HuH-7.5 (cell line): ENCODE data around the gene LOC128125822.

Source experiments
- DNase-seq: peaks from one replicate; pipeline ENCODE4 v3.0.0; 2011; ENCODE audit warnings: low spot score

LOC128125822 gene

GRCh38 chr6:63556369-63556768, 15.9 kb upstream of the LOC128125822 start:
- DNase-seq: no peak

GRCh38 chr6:63558278-63558677, 14.0 kb upstream of the LOC128125822 start:
- no peak for DNase-seq

DNA sequence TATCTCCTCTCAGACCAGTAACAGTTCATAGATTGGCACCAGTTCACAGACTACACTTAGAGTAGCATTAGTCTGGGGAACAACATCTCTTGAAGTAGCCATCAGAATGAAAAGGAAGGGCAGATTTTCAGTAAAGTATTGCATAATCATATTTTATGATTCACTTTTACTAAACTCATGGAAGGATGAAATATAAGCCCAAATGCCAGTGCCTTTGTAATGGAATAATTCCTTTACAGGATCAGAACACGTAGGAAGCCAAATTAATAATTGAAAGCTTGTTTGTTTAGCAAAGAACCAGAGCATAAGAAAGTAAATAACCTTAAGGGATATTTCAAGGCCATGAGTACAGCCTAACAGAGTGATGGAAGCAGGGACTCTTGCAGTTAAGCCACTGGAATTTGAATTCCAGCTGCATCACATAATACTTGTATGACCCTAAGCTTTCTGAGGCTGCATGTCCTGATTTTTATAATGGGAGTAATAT, 11.4 kb upstream of the LOC128125822 start:
- no peak for DNase-seq

- no peak for DNase-seq
These were observed 11.0 kb upstream of the LOC128125822 start for GRCh38 chr6:63561288-63561687.

DNA sequence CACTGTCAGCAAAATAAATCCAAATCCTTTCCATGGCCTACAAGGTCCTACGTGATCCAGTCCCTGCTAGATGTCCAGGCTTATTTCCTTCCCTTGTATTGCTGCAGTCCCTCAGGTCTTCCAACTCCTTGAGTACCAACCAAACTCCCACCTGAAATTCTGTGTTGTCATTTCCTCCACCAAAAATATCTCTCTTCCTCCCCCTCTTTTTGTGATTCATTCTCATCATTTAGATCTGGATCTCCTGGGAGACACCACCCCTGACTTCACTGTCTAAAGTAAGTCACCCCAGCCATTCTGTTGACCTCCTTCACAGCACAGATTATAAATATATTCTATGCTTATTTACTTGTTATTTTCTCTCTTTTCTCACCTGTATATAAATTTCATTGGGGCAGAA, 9.0 kb upstream of the LOC128125822 start:
- no peak for DNase-seq

- peak; percentile 20 for DNase-seq
These were observed 7.1 kb upstream of the LOC128125822 start for GRCh38 chr6:63565058-63565726.

GRCh38 chr6:63565727-63566596, 6.3 kb upstream of the LOC128125822 start:
- no peak for DNase-seq

DNA sequence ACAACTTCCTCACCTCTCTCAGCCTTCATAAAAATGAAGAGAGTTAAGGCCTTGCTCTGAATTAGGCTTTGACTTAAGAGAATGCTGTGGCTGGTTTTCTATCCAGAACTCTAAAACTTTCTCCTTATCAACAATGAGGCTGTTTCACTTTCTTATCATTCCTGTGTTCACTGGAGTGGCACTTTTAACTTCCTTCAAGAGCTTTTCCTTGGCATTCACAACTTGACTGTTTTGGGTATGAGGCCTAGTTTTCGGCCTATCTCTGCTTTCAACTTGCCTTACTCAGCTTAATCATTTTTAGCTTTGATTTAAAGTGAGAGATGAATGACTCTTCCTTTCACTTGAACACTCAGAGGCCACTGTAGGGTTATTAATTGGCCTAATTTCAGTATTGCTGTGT, 4.3 kb upstream of the LOC128125822 start:
- DNase-seq: no peak

DNA sequence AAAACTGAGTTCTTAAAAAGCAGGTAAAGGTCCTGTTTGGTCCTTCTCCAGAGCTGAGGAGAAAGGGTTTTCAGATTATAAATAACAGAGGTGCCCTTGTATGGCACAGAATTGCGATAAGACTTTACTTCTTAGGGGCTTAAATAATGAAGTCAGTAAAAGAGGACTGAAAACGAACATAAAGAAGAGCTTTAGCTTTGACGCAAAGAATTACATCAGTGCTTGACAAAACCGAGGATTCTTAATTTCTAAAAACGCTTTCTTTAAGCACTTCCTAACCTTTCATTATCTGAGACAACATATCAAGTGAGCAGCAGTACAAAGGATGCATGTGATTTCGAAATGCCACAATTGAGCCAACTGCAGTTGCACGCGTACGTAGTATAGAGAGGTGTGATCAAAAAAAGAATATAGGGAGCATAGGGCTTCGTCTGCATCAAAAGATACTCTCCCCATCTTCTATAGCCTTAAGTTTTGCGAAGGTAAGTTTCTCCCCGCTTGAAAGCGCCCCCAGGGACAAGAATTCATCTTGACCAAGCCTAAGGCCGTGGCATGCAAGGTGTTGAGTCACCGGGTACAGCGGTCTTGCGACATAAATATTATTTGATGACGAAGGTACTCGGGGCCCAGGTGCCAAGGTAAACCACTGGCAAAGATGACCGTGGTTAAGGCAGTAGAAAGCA, 778 bp upstream of the LOC128125822 start:
- peak; percentile 56 for DNase-seq

GRCh38 chr6:63572747-63573075, 431 bp downstream of the LOC128125822 start:
- DNase-seq: no peak

GRCh38 chr6:63573076-63573898, 1.0 kb downstream of the LOC128125822 start:
- DNase-seq: peak; percentile 21

GRCh38 chr6:63573899-63574553, 1.7 kb downstream of the LOC128125822 start:
- peak; percentile 20 for DNase-seq

- no peak for DNase-seq
These were observed 2.2 kb downstream of the LOC128125822 start for GRCh38 chr6:63574554-63574900.

DNA sequence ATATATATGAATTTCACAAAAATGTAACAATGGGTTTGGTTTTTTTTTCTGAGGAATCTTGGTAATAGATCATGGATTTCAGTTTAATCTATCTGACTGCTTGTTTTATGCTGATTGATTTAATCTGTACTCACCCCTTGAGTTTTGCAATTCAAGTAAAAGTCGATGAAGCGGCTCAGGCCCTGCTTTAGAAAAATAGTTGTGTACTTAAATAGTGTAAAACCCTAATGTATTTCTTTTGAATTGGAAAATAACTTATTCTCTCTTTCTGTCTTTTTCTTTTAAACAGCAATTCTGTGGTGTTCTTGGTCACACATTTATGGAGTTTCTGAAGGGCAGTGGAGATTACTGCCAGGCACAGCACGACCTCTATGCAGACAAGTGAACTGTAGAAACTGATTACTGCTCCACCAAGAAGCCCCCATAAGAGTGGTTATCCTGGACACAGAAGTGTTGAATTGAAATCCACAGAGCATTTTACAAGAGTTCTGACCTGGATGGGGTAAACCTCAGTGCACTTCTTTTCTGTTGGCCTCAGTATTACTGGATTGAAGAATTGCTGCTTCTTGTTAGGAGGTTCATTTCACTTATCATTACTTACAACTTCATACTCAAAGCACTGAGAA, 4.0 kb downstream of the LOC128125822 start:
- no peak for DNase-seq

DNA sequence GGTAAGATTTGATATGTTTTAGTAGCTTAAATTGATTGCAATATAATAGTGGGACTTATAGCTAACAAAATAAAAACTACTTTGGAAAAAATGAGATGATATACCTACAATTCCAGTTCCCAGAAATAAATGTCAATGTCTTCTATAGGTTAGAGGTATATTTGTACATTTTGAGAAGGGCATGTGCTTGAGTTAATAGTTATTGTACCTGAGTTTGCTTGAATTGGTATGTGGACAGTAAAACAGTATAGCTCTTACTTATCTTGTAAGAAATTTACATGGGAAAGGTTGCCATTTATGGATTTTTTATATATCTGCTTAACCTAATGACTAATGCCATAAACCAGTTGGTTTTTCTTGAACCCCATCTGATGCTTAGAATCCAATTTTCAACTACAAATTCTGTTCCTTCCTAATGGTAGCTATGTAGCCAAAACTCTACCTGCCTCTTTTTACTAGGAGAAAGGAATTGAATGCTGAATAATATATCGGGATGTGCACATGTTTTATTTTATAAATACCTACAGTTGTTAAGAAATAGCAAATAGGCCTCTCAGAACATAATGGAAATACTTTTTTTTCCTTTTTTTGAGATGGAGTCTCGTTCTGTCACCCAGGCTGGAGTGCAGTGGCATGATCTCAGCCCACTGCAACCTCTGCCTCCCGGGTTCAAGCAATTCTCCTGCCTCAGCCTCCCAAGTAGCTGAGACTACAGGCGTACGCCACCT, 4.9 kb downstream of the LOC128125822 start:
- no peak for DNase-seq

- no peak for DNase-seq
These were observed 6.5 kb downstream of the LOC128125822 start for GRCh38 chr6:63578757-63579156.

DNA sequence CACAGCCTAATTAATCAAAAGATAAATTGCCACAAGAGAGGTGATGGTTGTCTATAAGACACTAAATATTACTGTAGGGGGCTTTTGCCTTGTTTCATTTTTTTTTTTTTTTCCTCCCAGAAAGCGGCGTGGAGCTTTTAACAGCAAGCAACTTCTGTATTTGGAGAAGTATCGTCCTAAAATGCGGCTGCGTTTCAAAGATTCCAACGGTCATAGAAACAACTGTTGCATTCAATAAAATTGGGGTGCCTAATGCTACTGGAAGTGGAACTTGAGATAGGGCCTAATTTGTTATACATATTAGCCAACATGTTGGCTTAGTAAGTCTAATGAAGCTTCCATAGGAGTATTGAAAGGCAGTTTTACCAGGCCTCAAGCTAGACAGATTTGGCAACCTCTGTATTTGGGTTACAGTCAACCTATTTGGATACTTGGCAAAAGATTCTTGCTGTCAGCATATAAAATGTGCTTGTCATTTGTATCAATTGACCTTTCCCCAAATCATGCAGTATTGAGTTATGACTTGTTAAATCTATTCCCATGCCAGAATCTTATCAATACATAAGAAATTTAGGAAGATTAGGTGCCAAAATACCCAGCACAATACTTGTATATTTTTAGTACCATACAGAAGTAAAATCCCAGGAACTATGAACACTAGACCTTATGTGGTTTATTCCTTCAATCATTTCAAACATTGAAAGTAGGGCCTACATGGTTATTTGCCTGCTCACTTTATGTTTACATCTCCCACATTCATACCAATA, 7.8 kb downstream of the LOC128125822 start:
- no peak for DNase-seq

DNA sequence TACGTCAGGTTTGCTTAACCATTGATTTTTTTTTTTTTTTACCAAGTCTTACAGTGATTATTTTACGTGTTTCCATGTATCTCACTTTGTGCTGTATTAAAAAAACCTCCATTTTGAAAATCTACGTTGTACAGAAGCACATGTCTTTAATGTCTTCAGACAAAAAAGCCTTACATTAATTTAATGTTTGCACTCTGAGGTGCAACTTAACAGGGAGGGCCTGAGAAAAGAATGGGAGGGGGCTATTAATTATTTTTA, 8.4 kb downstream of the LOC128125822 start:
- DNase-seq: no peak

GRCh38 chr6:63581355-63582013, 9.2 kb downstream of the LOC128125822 start:
- DNase-seq: no peak
